Measurements from ENCODE around the gene IL4R. TPM values are rescaled to one million over a fixed set of nuclear protein-coding genes. Genes with fewer than 3 reads are reported as not detected.

Gene IL4R
- total and polyA plus RNA-seq, 2 of the 13 experiments (the other 11 are each of a cell fraction or from before 2014, with no cell fraction given), result 15.9 to 49.6 TPM

- no peak for TF ChIP-seq KIAA2018 (CRISPR knock-in tag; IDR thresholded peaks at IDR 0.05; ENCODE audit: borderline replicate concordance)
- no peak for TF ChIP-seq ZMYM4 (CRISPR knock-in tag; IDR thresholded peaks at IDR 0.05)
- TF ChIP-seq RXRA (CRISPR knock-in tag; IDR thresholded peaks at IDR 0.05), result no peak
- TF ChIP-seq RBFOX2 (IDR thresholded peaks at IDR 0.05; ENCODE audit: low read depth, low read length), result no peak
- no peak for TF ChIP-seq CTCF (CRISPR knock-in tag; IDR thresholded peaks at IDR 0.05)
- TF ChIP-seq PAX8 (CRISPR knock-in tag; IDR thresholded peaks at IDR 0.05; ENCODE audit: borderline replicate concordance), result no peak
- no peak for TF ChIP-seq ZNF766 (CRISPR knock-in tag; IDR thresholded peaks at IDR 0.05; ENCODE audit: borderline replicate concordance)
- no peak for TF ChIP-seq ZSCAN22 (CRISPR knock-in tag; IDR thresholded peaks at IDR 0.05)
These were observed 69.9 kb downstream of the IL4R start (continued) for GRCh38 chr16:27383556-27384243.

All from HepG2 (cell line).